SK-N-MC (cell line): Measurements from ENCODE around the gene SWAP70.

Experiments
- DNase-seq: peaks from one replicate; pipeline ENCODE4 v3.0.0-alpha.2; 2011; ENCODE audit warnings: low read depth, low spot score
- H3K27ac ChIP-seq: fragments of 200-600 bp; sonication (generic); 2 replicates; pipeline ENCODE4 v1.5.1; 2016; ENCODE audit warnings: mixed run types
- H3K36me3 ChIP-seq: fragments of 200-600 bp; sonication (generic); 2 replicates; pipeline ENCODE4 v1.6.1; 2017; ENCODE audit warnings: antibody characterized with exemption, low read length, mixed read lengths; ENCODE audit not compliant: insufficient read depth
- H3K4me3 ChIP-seq: fragments of 200-600 bp; sonication (generic); 2 replicates; pipeline ENCODE4 v1.5.1; 2016
- H3K9ac ChIP-seq: fragments of 200-600 bp; sonication (generic); 2 replicates; pipeline ENCODE4 v1.8.0; 2017; ENCODE audit warnings: mixed run types, mixed read lengths; ENCODE audit not compliant: insufficient read length
- H3K9me3 ChIP-seq: fragments of 200-600 bp; sonication (generic); 2 replicates; pipeline ENCODE4 v1.6.1; 2017; ENCODE audit warnings: low read depth, mild to moderate bottlenecking, antibody characterized with exemption, low read length, moderate library complexity, mixed read lengths
- EZH2 ChIP-seq: fragments of 200-600 bp; sonication (generic); IDR thresholded peaks from one replicate; pipeline ENCODE4 v1.6.1; 2017; ENCODE audit warnings: antibody characterized with exemption
- FOXP2 ChIP-seq: optimal IDR thresholded peaks from 2 replicates; pipeline ENCODE3; 2011; ENCODE audit warnings: mild to moderate bottlenecking, moderate library complexity; ENCODE audit not compliant: insufficient read depth; ENCODE audit errors: extremely low read length, control extremely low read depth
- POLR2AphosphoS5 ChIP-seq: IDR thresholded peaks from 2 replicates; pipeline ENCODE4 v1.6.1; 2012; ENCODE audit warnings: mild to moderate bottlenecking, low read depth, low read length, borderline replicate concordance

SWAP70 gene

DNA sequence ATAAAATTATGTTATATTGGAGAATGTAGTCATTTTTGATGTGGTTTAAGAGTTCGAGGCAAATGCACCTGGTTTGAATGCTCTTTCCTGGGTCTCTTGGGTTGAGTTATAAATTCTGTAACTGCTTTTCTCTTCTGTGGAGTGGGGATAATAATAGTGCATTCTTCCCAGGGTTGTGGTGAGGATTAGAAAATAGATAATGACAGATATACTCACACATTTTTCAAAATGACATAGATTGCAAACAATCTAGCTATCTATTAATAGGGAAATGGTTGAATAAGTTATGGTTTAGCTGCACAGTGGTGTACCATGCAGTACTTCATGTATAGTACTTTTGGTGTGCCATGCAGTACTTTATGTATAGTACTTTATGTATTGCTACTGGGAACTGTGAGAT lies 67.4 kb downstream of the SWAP70 start:
- DNase-seq, result no peak
- Histone ChIP-seq H3K4me3 (no peak overlapping the region), H3K9me3 (no peaks in the 10 kb centered on the region), H3K36me3 (peaks cover 16% of the 10 kb centered on the region), H3K9ac (no peak overlapping the region), H3K27ac (no peak overlapping the region)
- TF ChIP-seq EZH2 (no peak), FOXP2 (no peak), POLR2AphosphoS5 (no peak)

DNA sequence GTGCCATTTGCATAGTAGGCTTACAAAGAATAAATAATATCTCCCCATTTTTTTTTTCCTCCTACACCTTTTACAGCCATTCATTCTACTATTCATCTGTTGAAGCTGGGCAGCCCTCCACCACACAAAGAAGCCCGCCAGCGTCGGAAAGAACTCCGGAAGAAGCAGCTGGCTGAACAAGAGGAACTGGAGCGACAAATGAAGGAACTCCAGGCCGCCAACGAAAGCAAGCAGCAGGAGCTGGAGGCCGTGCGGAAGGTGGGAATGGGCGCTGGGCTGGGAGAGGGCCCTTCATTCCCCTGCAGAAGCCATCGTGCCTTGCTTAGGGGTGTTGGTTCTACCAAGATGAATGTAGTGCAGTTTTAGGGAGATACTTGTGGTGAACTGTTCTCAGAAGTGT lies 68.6 kb downstream of the SWAP70 start:
- no peaks in the 10 kb centered on the region for H3K9me3 ChIP-seq
- H3K27ac ChIP-seq, result no peak overlapping the region
- no peak for DNase-seq
- TF ChIP-seq POLR2AphosphoS5, result no peak
- TF ChIP-seq FOXP2, result no peak
- TF ChIP-seq EZH2, result no peak
- no peak overlapping the region for H3K9ac ChIP-seq
- H3K36me3 ChIP-seq, result peaks cover 17% of the 10 kb centered on the region
- no peak overlapping the region for H3K4me3 ChIP-seq

- H3K9me3 ChIP-seq, result no peaks in the 10 kb centered on the region
- no peak overlapping the region for H3K9ac ChIP-seq
- DNase-seq, result no peak
- no peak overlapping the region for H3K4me3 ChIP-seq
- H3K36me3 ChIP-seq, result peaks cover 20% of the 10 kb centered on the region
- TF ChIP-seq POLR2AphosphoS5 (no peak), FOXP2 (no peak), EZH2 (no peak)
- H3K27ac ChIP-seq, result no peak overlapping the region
These were observed 69.3 kb downstream of the SWAP70 start for GRCh38 chr11:9733212-9733611.

- H3K4me3 ChIP-seq, result no peak overlapping the region
- no peak overlapping the region for H3K27ac ChIP-seq
- H3K9me3 ChIP-seq, result no peaks in the 10 kb centered on the region
- no peak for DNase-seq
- peaks cover 22% of the 10 kb centered on the region for H3K36me3 ChIP-seq
- no peak for TF ChIP-seq EZH2
- no peak for TF ChIP-seq POLR2AphosphoS5
- TF ChIP-seq FOXP2, result no peak
- H3K9ac ChIP-seq, result no peak overlapping the region
These were observed 71.4 kb downstream of the SWAP70 start for GRCh38 chr11:9735236-9735635.

DNA sequence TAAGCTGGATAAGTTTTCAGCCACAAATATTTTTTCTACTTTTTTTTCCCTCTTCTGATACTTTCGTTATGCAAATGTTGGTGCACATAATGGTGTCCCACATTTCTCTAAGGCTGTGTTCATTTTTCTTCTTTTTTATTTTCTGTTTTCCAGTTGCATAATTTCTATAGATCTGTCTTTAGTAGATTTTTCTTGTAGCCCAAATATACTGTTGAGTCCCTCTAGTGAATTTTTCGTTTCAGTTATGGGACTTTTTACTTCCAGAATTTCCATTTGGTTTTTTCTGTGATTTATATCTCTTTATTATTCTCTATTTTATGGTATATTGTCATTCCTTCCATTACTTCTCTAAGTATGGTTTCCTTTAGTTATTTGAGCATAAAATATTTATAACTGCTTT lies 72.0 kb downstream of the SWAP70 start:
- H3K27ac ChIP-seq, result no peak overlapping the region
- no peak for DNase-seq
- H3K9me3 ChIP-seq, result no peaks in the 10 kb centered on the region
- no peak overlapping the region for H3K9ac ChIP-seq
- peaks cover 22% of the 10 kb centered on the region for H3K36me3 ChIP-seq
- TF ChIP-seq FOXP2 (no peak), EZH2 (no peak)
- no peak overlapping the region for H3K4me3 ChIP-seq

DNA sequence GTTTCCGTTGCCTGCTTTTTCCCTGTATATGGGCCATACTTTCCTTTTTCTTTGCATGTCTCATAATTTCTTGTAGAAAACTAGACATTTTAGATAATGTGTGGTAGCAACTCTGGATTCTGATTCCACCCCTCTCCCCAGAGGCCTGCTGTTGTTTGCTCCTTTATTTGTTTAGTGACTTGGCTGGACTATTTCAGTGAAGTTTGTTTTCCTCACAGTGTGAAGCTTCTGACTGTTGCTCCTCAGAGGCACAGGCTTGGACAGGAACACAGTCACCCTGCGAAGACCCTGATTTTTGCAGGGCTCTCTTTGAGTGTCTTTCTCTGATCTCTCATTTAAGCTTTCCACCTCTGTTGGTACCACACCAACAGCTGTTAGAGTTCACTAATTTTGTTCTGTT lies 72.5 kb downstream of the SWAP70 start:
- DNase-seq, result no peak
- TF ChIP-seq FOXP2, result no peak
- TF ChIP-seq EZH2, result no peak
- TF ChIP-seq POLR2AphosphoS5, result no peak
- no peak overlapping the region for H3K27ac ChIP-seq
- H3K9ac ChIP-seq, result no peak overlapping the region
- no peaks in the 10 kb centered on the region for H3K9me3 ChIP-seq
- H3K36me3 ChIP-seq, result peaks cover 23% of the 10 kb centered on the region
- no peak overlapping the region for H3K4me3 ChIP-seq

- TF ChIP-seq POLR2AphosphoS5, result no peak
- no peak for TF ChIP-seq EZH2
- no peak for TF ChIP-seq FOXP2
- H3K27ac ChIP-seq, result no peak overlapping the region
These were observed 74.2 kb downstream of the SWAP70 start for GRCh38 chr11:9738116-9738515.

DNA sequence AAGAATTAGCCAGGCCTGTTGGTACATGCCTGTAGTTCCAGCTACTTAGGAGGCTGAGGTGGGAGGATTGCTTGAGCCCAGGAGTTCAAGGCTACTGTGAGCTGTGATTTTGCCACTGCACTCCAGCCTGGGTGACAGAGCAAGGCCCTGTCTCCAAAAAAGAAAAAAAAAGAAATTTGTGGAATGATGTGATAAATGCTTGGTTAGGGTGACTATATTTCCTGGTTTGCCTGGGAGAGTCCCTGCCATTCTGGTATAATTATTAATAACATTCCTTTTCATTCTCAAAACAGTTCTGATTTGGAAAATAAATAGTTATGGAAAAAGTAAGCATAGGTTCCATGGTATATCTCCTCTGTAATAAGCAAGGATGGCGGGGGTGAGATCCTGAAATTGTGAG lies 74.8 kb downstream of the SWAP70 start:
- Histone ChIP-seq H3K4me3 (no peak overlapping the region), H3K36me3 (peaks cover 21% of the 10 kb centered on the region), H3K9me3 (no peaks in the 10 kb centered on the region), H3K27ac (no peak overlapping the region), H3K9ac (no peak overlapping the region)
- DNase-seq, result no peak
- TF ChIP-seq FOXP2, result no peak
- TF ChIP-seq EZH2, result no peak
- no peak for TF ChIP-seq POLR2AphosphoS5

More at GRCh38 chr11:9738116-9738515, 74.2 kb downstream of the SWAP70 start:
- Histone ChIP-seq H3K4me3 (no peak overlapping the region), H3K9ac (no peak overlapping the region), H3K36me3 (peaks cover 24% of the 10 kb centered on the region), H3K9me3 (no peaks in the 10 kb centered on the region)
- no peak for DNase-seq

- H3K9me3 ChIP-seq, result no peaks in the 10 kb centered on the region
- H3K9ac ChIP-seq, result no peak overlapping the region
- no peak for DNase-seq
- no peak for TF ChIP-seq POLR2AphosphoS5
- peaks cover 18% of the 10 kb centered on the region for H3K36me3 ChIP-seq
- no peak overlapping the region for H3K27ac ChIP-seq
- H3K4me3 ChIP-seq, result no peak overlapping the region
These were observed 75.4 kb downstream of the SWAP70 start for GRCh38 chr11:9739123-9739900.
